Peyer's patch (tissue), 4 donors: Measurements from ENCODE around the gene HSBP1.

Experiments
- CTCF ChIP-seq, 6 experiments: fragments of 450-650 bp in 4 of 6; fragments of 200-600 bp in 2 of 6; sonication (generic) in 1 of 6; IDR thresholded peaks; one replicate each; pipeline ENCODE4 v1.5.1; 2017 to 2019; ENCODE audit warnings: antibody characterized with exemption in 6 of 6, mild to moderate bottlenecking in 3 of 6, moderate library complexity in 1 of 6
- POLR2A ChIP-seq, 2 donors: fragments of 450-650 bp; IDR thresholded peaks; one replicate each; pipeline ENCODE4 v1.5.1; 2017; ENCODE audit warnings: antibody characterized with exemption in 2 of 2, mild to moderate bottlenecking in 2 of 2, moderate library complexity in 2 of 2

DNA sequence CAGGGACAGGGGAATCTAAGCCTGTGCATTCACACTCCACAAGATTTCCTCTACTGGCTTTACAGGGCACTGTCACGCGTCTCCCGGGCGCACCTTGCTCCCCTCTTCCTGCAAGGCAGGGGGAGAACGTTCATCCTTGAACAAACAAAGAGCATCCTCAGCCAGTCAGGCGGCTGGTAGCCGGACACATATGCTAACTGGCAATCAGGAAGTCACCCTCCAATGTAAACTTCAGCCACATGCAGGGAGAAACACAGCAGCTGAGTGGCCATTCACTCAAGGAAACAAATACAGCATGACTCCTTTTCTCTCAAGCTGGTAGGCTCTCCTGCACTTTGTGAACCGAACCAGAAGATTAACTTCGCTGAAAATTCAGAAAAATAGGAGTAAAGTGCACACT, 10.8 kb upstream of the HSBP1 start:
- no peak for TF ChIP-seq CTCF (IDR thresholded peaks at IDR 0.05)
- TF ChIP-seq POLR2A (IDR thresholded peaks at IDR 0.05) = no peak
